ENCODE measurements around the gene CALD1. TPM values are rescaled to one million over a fixed set of nuclear protein-coding genes. Genes with fewer than 3 reads are reported as not detected.

CALD1 gene
- total RNA-seq, 1 donor from 2014 or later = 95.4 TPM

- Mint-ChIP-seq H3K36me3 (ENCODE audit: insufficient read depth) (peaks cover 11% of the 10 kb centered on the region), H3K27ac (peak overlapping the region; percentile 93), H3K27me3 (peaks cover 5% of the 10 kb centered on the region), H3K9me3 (ENCODE audit: low read depth) (no peaks in the 10 kb centered on the region), H3K4me3 (ENCODE audit: low read depth) (no peak overlapping the region), H3K4me1 (ENCODE audit: low read depth) (peaks cover 23% of the 10 kb centered on the region)
- no peak for DNase-seq (ENCODE audit: low spot score, unreplicated experiment)
- TF ChIP-seq CTCF (IDR thresholded peaks at IDR 0.05; ENCODE audit: unreplicated experiment) = no peak
These were observed 64.8 kb downstream of the CALD1 start for GRCh38 chr7:134844200-134844599.

GRCh38 chr7:134845461-134845860, 66.0 kb downstream of the CALD1 start:
- Mint-ChIP-seq H3K27me3 (peaks cover 5% of the 10 kb centered on the region), H3K4me3 (ENCODE audit: low read depth) (no peak overlapping the region), H3K27ac (no peak overlapping the region)

GRCh38 chr7:134847851-134848588, 68.6 kb downstream of the CALD1 start:
- Mint-ChIP-seq H3K36me3 (ENCODE audit: insufficient read depth) (peaks cover 10% of the 10 kb centered on the region), H3K4me1 (ENCODE audit: low read depth) (peaks cover 20% of the 10 kb centered on the region), H3K27ac (no peak overlapping the region), H3K9me3 (ENCODE audit: low read depth) (no peaks in the 10 kb centered on the region), H3K27me3 (peaks cover 5% of the 10 kb centered on the region), H3K4me3 (ENCODE audit: low read depth) (no peak overlapping the region)
- no peak for TF ChIP-seq CTCF (IDR thresholded peaks at IDR 0.05; ENCODE audit: unreplicated experiment)
- DNase-seq (ENCODE audit: low spot score, unreplicated experiment) = no peak

More at GRCh38 chr7:134845461-134845860, 66.0 kb downstream of the CALD1 start:
- no peak for DNase-seq (ENCODE audit: low spot score, unreplicated experiment)
- H3K4me1 Mint-ChIP-seq (ENCODE audit: low read depth) = peaks cover 23% of the 10 kb centered on the region
- TF ChIP-seq CTCF (IDR thresholded peaks at IDR 0.05; ENCODE audit: unreplicated experiment) = peak; percentile 33
- no peaks in the 10 kb centered on the region for H3K9me3 Mint-ChIP-seq (ENCODE audit: low read depth)
- H3K36me3 Mint-ChIP-seq (ENCODE audit: insufficient read depth) = peaks cover 10% of the 10 kb centered on the region

GRCh38 chr7:134850066-134850465, 70.6 kb downstream of the CALD1 start:
- H3K9me3 Mint-ChIP-seq (ENCODE audit: low read depth) = peaks cover 3% of the 10 kb centered on the region
- no peak for TF ChIP-seq CTCF (IDR thresholded peaks at IDR 0.05; ENCODE audit: unreplicated experiment)
- H3K4me1 Mint-ChIP-seq (ENCODE audit: low read depth) = peaks cover 3% of the 10 kb centered on the region
- H3K27ac Mint-ChIP-seq = no peak overlapping the region
- DNase-seq (ENCODE audit: low spot score, unreplicated experiment) = no peak
- no peak overlapping the region for H3K4me3 Mint-ChIP-seq (ENCODE audit: low read depth)
- peaks cover 7% of the 10 kb centered on the region for H3K36me3 Mint-ChIP-seq (ENCODE audit: insufficient read depth)
- H3K27me3 Mint-ChIP-seq = peaks cover 5% of the 10 kb centered on the region

GRCh38 chr7:134851141-134851540, 71.7 kb downstream of the CALD1 start:
- Mint-ChIP-seq H3K4me3 (ENCODE audit: low read depth) (no peak overlapping the region), H3K36me3 (ENCODE audit: insufficient read depth) (peaks cover 5% of the 10 kb centered on the region), H3K9me3 (ENCODE audit: low read depth) (peaks cover 4% of the 10 kb centered on the region), H3K4me1 (ENCODE audit: low read depth) (peaks cover 9% of the 10 kb centered on the region), H3K27me3 (peaks cover 5% of the 10 kb centered on the region), H3K27ac (no peak overlapping the region)
- TF ChIP-seq CTCF (IDR thresholded peaks at IDR 0.05; ENCODE audit: unreplicated experiment) = no peak
- no peak for DNase-seq (ENCODE audit: low spot score, unreplicated experiment)

Measured in progenitor cell of endocrine pancreas (in vitro differentiated cells).